ENCODE results near the gene CRY1.

GRCh38 chr12:107138990-107139389, 45.6 kb upstream of the CRY1 start:
- TF ChIP-seq CTCF (IDR thresholded peaks at IDR 0.05) (no peak), POLR2A (IDR thresholded peaks at IDR 0.05) (no peak)
